ENCODE results near the gene VASP.

VASP gene

GRCh38 chr19:45506989-45507871 lies at the start of gene VASP:
VASP (plus strand) TSS chr19:45507479; CDS start chr19:45507772, 293 bp downstream.
- peak in 1 of 2 experiments; percentile 35 for DNase-seq

GRCh38 chr19:45457776-45458175 lies 49.5 kb upstream of the VASP start:
- DNase-seq: no peak

- no peak for DNase-seq
These were observed 46.4 kb upstream of the VASP start for GRCh38 chr19:45460807-45461347.

GRCh38 chr19:45462174-45462573 lies 45.1 kb upstream of the VASP start:
- no peak for DNase-seq

- no peak for DNase-seq
These were observed 44.0 kb upstream of the VASP start for GRCh38 chr19:45463241-45463640.

- DNase-seq: no peak
These were observed 43.0 kb upstream of the VASP start for GRCh38 chr19:45464274-45464673.

- DNase-seq: no peak
These were observed 42.3 kb upstream of the VASP start for GRCh38 chr19:45464852-45465441.

- no peak for DNase-seq
These were observed 40.2 kb upstream of the VASP start for GRCh38 chr19:45467115-45467455.

- peak in 1 of 2 experiments; percentile 82 for DNase-seq
These were observed 39.7 kb upstream of the VASP start, which contains the start of gene FOSB for GRCh38 chr19:45467456-45468158. FOSB (plus strand) TSS chr19:45467996; CDS start chr19:45468587, 591 bp downstream.

GRCh38 chr19:45468159-45468651 lies 39.1 kb upstream of the VASP start:
- DNase-seq: no peak

GRCh38 chr19:45468803-45469131 lies 38.5 kb upstream of the VASP start:
- DNase-seq: no peak

- DNase-seq: peak; percentile 64 to 82
These were observed 37.9 kb upstream of the VASP start for GRCh38 chr19:45469132-45469944.

GRCh38 chr19:45469945-45470761 lies 37.1 kb upstream of the VASP start:
- no peak for DNase-seq

GRCh38 chr19:45470762-45471081 lies 36.6 kb upstream of the VASP start:
- DNase-seq: no peak

- no peak for DNase-seq
These were observed 36.0 kb upstream of the VASP start for GRCh38 chr19:45471111-45471930.

GRCh38 chr19:45471931-45472562 lies 35.2 kb upstream of the VASP start:
- no peak for DNase-seq

GRCh38 chr19:45472563-45473366 lies 34.5 kb upstream of the VASP start:
- DNase-seq: no peak

GRCh38 chr19:45473367-45473681 lies 34.0 kb upstream of the VASP start:
- DNase-seq: no peak

Data from cerebellar nuclear complex (tissue), 1 donor.